Activated CD4-positive, alpha-beta memory T cell treated with anti-CD3 and anti-CD28 coated beads, Interleukin-2, amount 10 ng/mL, durations not matched to agents 7 days and 5 days (primary cell): Measurements from ENCODE around the gene POU5F1. TPM values are rescaled to one million over a fixed set of nuclear protein-coding genes. Genes with fewer than 3 reads are reported as not detected.
"Not testable (repeated sequence)": the region's sequence is repeated elsewhere in the genome, so short reads cannot be mapped to it uniquely, and the experiment has no call there.

Experiments
- CTCF ChIA-PET: fragments of 350-600 bp; sonication (Branson Sonifier 250); formaldehyde crosslinking; loops from one replicate; lab custom pipeline; 2021; ENCODE audit warnings: antibody characterized with exemption, inconsistent platforms; lab: Charles Lee
- POLR2A ChIA-PET: fragments of 350-600 bp; sonication (Branson Sonifier 250); formaldehyde crosslinking; loops from one replicate; lab custom pipeline; 2021; ENCODE audit warnings: antibody characterized with exemption; lab: Charles Lee
- DNase-seq: peaks from one replicate; pipeline ENCODE4 v3.0.0-alpha.2; 2020
- H3K27ac Mint-ChIP-seq: one replicate; pipeline ENCODE4 v1.8.0; 2021; ENCODE audit warnings: mild to moderate bottlenecking, mixed read lengths
- H3K27me3 Mint-ChIP-seq: one replicate; pipeline ENCODE4 v1.8.0; 2021; ENCODE audit warnings: mixed read lengths
- H3K36me3 Mint-ChIP-seq: one replicate; pipeline ENCODE4 v1.8.0; 2021; ENCODE audit warnings: low read depth, mixed read lengths
- H3K4me1 Mint-ChIP-seq: one replicate; pipeline ENCODE4 v1.8.0; 2021; ENCODE audit warnings: mixed read lengths
- H3K4me3 Mint-ChIP-seq: one replicate; pipeline ENCODE4 v1.8.0; 2021; ENCODE audit warnings: mild to moderate bottlenecking, mixed read lengths
- H3K9me3 Mint-ChIP-seq: one replicate; pipeline ENCODE4 v1.8.0; 2021; ENCODE audit warnings: mixed read lengths
- total RNA-seq, 2 experiments: library from RNA; stranded (reverse); gene quantifications; one replicate each; pipeline ENCODE4 v1.2.3, GENCODE V29; 2021

POU5F1 gene
- not detected for total RNA-seq

- no peak within 1 kb of the TSS for H3K27ac Mint-ChIP-seq
- H3K4me1 Mint-ChIP-seq: no peaks in the 10 kb centered on the region
- no peaks in the 10 kb centered on the region for H3K9me3 Mint-ChIP-seq
- ChIA-PET CTCF (no interaction called here), POLR2A (no interaction called here)
- DNase-seq: no peak
- no peaks in the 10 kb centered on the region for H3K27me3 Mint-ChIP-seq
- no peaks in the 10 kb centered on the region for H3K36me3 Mint-ChIP-seq
- H3K4me3 Mint-ChIP-seq: no peak within 1 kb of the TSS
These were observed at the start of gene POU5F1 for GRCh38 chr6:31170600-31170881. Gene POU5F1 (minus strand): TSS chr6:31170682. CDS start chr6:31170620, 62 bp downstream.

GRCh38 chr6:31216208-31216898 lies 45.9 kb upstream of the POU5F1 start:
- ChIA-PET POLR2A (no interaction called here), CTCF (interaction anchor here (0.7 to 1.0 kb wide), 2 partner anchors 16 to 82 kb away, joined by 3 read pairs; no protein-coding TSS in a partner anchor)
- Mint-ChIP-seq H3K4me1 (peaks cover 3% of the 10 kb centered on the region), H3K4me3 (no peak overlapping the region), H3K27ac (no peak overlapping the region), H3K9me3 (no peaks in the 10 kb centered on the region), H3K27me3 (peaks cover 6% of the 10 kb centered on the region), H3K36me3 (peaks cover 3% of the 10 kb centered on the region)
- no peak for DNase-seq

GRCh38 chr6:31215216-31215615 lies 44.7 kb upstream of the POU5F1 start:
- H3K27me3 Mint-ChIP-seq, CTCF ChIA-PET, POLR2A ChIA-PET, H3K36me3 Mint-ChIP-seq, H3K4me3 Mint-ChIP-seq, H3K4me1 Mint-ChIP-seq, H3K9me3 Mint-ChIP-seq, H3K27ac Mint-ChIP-seq, DNase-seq: not testable (repeated sequence)

GRCh38 chr6:31214516-31214915 lies 44.0 kb upstream of the POU5F1 start:
- H3K4me3 Mint-ChIP-seq: no peak overlapping the region
- H3K27me3 Mint-ChIP-seq: peaks cover 6% of the 10 kb centered on the region
- no peak for DNase-seq
- no peak overlapping the region for H3K27ac Mint-ChIP-seq
- peaks cover 3% of the 10 kb centered on the region for H3K36me3 Mint-ChIP-seq
- CTCF ChIA-PET: no interaction called here
- H3K4me1 Mint-ChIP-seq: peaks cover 3% of the 10 kb centered on the region
- POLR2A ChIA-PET: no interaction called here
- no peaks in the 10 kb centered on the region for H3K9me3 Mint-ChIP-seq

GRCh38 chr6:31210741-31211532 lies 40.5 kb upstream of the POU5F1 start:
- no peak for DNase-seq
- no peak overlapping the region for H3K27ac Mint-ChIP-seq
- no peaks in the 10 kb centered on the region for H3K9me3 Mint-ChIP-seq
- no peaks in the 10 kb centered on the region for H3K27me3 Mint-ChIP-seq
- H3K4me1 Mint-ChIP-seq: peaks cover under 1% of the 10 kb centered on the region
- no peak overlapping the region for H3K4me3 Mint-ChIP-seq
- peaks cover under 1% of the 10 kb centered on the region for H3K36me3 Mint-ChIP-seq
- ChIA-PET CTCF (interaction anchor here (1.0 to 2.7 kb wide), 2 partner anchors 14 to 156 kb away, joined by 4 to 8 read pairs; no protein-coding TSS in a partner anchor), POLR2A (interaction anchor here (0.6 to 1.6 kb wide), 5 partner anchors 9 to 1468 kb away, joined by 3 to 5 read pairs (median 3); no protein-coding TSS in a partner anchor)

- ChIA-PET POLR2A (interaction anchor here (1.6 kb wide), 1 partner anchor 13 kb away, joined by 5 read pairs; no protein-coding TSS in a partner anchor), CTCF (interaction anchor here (1.0 to 2.7 kb wide), 2 partner anchors 13 to 157 kb away, joined by 4 to 8 read pairs; no protein-coding TSS in a partner anchor)
- peaks cover 5% of the 10 kb centered on the region for H3K4me1 Mint-ChIP-seq
- no peak overlapping the region for H3K4me3 Mint-ChIP-seq
- no peak for DNase-seq
- no peak overlapping the region for H3K27ac Mint-ChIP-seq
- no peaks in the 10 kb centered on the region for H3K9me3 Mint-ChIP-seq
- peaks cover 5% of the 10 kb centered on the region for H3K36me3 Mint-ChIP-seq
- no peaks in the 10 kb centered on the region for H3K27me3 Mint-ChIP-seq
These were observed 39.6 kb upstream of the POU5F1 start for GRCh38 chr6:31210123-31210522.

GRCh38 chr6:31209137-31209536 lies 38.7 kb upstream of the POU5F1 start:
- Mint-ChIP-seq H3K4me3 (no peak overlapping the region), H3K4me1 (peaks cover 13% of the 10 kb centered on the region), H3K27ac (no peak overlapping the region), H3K36me3 (peaks cover 5% of the 10 kb centered on the region), H3K27me3 (no peaks in the 10 kb centered on the region), H3K9me3 (no peaks in the 10 kb centered on the region)
- CTCF ChIA-PET: interaction anchor here (1.3 to 1.5 kb wide), 2 partner anchors 129 to 157 kb away, joined by 3 read pairs; no protein-coding TSS in a partner anchor
- POLR2A ChIA-PET: interaction anchor here (1.7 kb wide), 1 partner anchor 11 kb away, joined by 11 read pairs; no protein-coding TSS in a partner anchor
- no peak for DNase-seq

- Mint-ChIP-seq H3K9me3 (no peaks in the 10 kb centered on the region), H3K36me3 (peaks cover 5% of the 10 kb centered on the region), H3K4me1 (peaks cover 19% of the 10 kb centered on the region), H3K27me3 (no peaks in the 10 kb centered on the region), H3K4me3 (no peak overlapping the region), H3K27ac (no peak overlapping the region)
- ChIA-PET CTCF (interaction anchor here (0.8 to 1.5 kb wide), 3 partner anchors 16 to 158 kb away, joined by 3 read pairs; no protein-coding TSS in a partner anchor), POLR2A (interaction anchor here (1.7 kb wide), 1 partner anchor 10 kb away, joined by 11 read pairs; no protein-coding TSS in a partner anchor)
- no peak for DNase-seq
These were observed 38.0 kb upstream of the POU5F1 start for GRCh38 chr6:31208506-31208905.

- H3K4me3 Mint-ChIP-seq: no peak overlapping the region
- no peaks in the 10 kb centered on the region for H3K27me3 Mint-ChIP-seq
- no peak for DNase-seq
- H3K27ac Mint-ChIP-seq: peak overlapping the region; percentile 51
- POLR2A ChIA-PET: interaction anchor here (1.3 kb wide), 1 partner anchor 148 kb away, joined by 3 read pairs; no protein-coding TSS in a partner anchor
- H3K36me3 Mint-ChIP-seq: peaks cover 20% of the 10 kb centered on the region
- CTCF ChIA-PET: no interaction called here
- H3K9me3 Mint-ChIP-seq: peaks cover 4% of the 10 kb centered on the region
- H3K4me1 Mint-ChIP-seq: peaks cover 44% of the 10 kb centered on the region
These were observed 35.2 kb upstream of the POU5F1 start for GRCh38 chr6:31205638-31206037.

- peaks cover 28% of the 10 kb centered on the region for H3K36me3 Mint-ChIP-seq
- H3K27me3 Mint-ChIP-seq: no peaks in the 10 kb centered on the region
- ChIA-PET POLR2A (no interaction called here), CTCF (no interaction called here)
- H3K27ac Mint-ChIP-seq: peak overlapping the region; percentile 96
- H3K4me3 Mint-ChIP-seq: peak overlapping the region; percentile 86
- peaks cover 53% of the 10 kb centered on the region for H3K4me1 Mint-ChIP-seq
- no peak for DNase-seq
- peaks cover 6% of the 10 kb centered on the region for H3K9me3 Mint-ChIP-seq
These were observed 34.3 kb upstream of the POU5F1 start for GRCh38 chr6:31204751-31205145.

- CTCF ChIA-PET: interaction anchor here (0.7 to 1.6 kb wide), 4 partner anchors 47 to 164 kb away, joined by 3 to 8 read pairs (median 3); no protein-coding TSS in a partner anchor
- peaks cover 39% of the 10 kb centered on the region for H3K36me3 Mint-ChIP-seq
- peak overlapping the region; percentile 96 for H3K27ac Mint-ChIP-seq
- POLR2A ChIA-PET: interaction anchor here (0.7 to 2.2 kb wide), 11 partner anchors 29 to 1137 kb away, joined by 3 to 14 read pairs (median 4); partner anchors contain the start of genes CCHCR1 and HLA-B
- peak; percentile 58 for DNase-seq
- no peaks in the 10 kb centered on the region for H3K27me3 Mint-ChIP-seq
- H3K4me1 Mint-ChIP-seq: peaks cover 65% of the 10 kb centered on the region
- peak overlapping the region; percentile 86 for H3K4me3 Mint-ChIP-seq
- peaks cover 6% of the 10 kb centered on the region for H3K9me3 Mint-ChIP-seq
These were observed 33.0 kb upstream of the POU5F1 start for GRCh38 chr6:31203345-31203979.
